Fibroblast of pulmonary artery (primary cell): ENCODE measurements around the gene DYRK3.

Experiments
- DNase-seq: peaks from one replicate; pipeline ENCODE4 v3.0.0-alpha.2; 2010; ENCODE audit warnings: low read depth
- H3K4me3 ChIP-seq: replicated peaks from 2 replicates; pipeline ENCODE4 v1.5.1; 2011; ENCODE audit warnings: low read depth, mild to moderate bottlenecking, control low read depth, low read length, moderate library complexity
- TF ChIP-seq, protein P1 (sequence below): IDR thresholded peaks from 2 replicates; pipeline ENCODE4 v1.5.1; 2011; ENCODE audit warnings: mild to moderate bottlenecking, control low read depth, low read length, inconsistent platforms; ENCODE audit errors: missing control alignments

The DYRK3 gene

DNA sequence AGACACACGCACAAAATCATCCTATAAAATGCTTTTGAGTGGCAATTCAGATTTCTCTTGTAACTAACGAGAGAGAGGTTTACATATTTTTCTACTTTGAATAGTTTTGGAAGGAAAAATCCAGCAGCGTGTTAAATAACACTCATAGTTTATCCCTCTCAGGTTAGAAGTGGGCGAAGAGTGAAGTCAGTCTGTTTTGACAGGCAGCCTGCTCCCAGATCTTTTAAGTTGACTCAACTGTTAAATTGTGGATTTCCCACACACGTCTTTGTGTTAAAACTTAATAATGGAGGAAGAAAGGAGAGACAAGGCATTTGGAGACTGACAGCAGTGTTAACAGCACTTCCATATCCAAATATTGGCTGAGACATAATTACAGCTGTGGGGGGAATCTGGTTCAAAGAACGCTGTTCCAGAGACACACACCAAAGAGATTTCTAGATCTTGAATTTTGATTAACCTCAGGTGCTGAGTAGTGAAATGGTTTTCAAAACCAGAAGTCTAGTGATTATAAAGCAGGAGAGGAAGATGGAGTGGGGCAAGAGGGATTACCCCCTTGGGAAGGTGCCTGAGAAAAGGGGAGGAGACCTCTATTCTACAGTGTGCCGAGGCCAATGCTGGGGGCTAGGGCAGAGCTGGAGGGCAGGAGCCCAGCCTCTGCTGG is 52.0 kb downstream of the DYRK3 start:
- H3K4me3 ChIP-seq = peak overlapping the region; percentile 91
- no peak for DNase-seq
- TF ChIP-seq, protein P1, sequence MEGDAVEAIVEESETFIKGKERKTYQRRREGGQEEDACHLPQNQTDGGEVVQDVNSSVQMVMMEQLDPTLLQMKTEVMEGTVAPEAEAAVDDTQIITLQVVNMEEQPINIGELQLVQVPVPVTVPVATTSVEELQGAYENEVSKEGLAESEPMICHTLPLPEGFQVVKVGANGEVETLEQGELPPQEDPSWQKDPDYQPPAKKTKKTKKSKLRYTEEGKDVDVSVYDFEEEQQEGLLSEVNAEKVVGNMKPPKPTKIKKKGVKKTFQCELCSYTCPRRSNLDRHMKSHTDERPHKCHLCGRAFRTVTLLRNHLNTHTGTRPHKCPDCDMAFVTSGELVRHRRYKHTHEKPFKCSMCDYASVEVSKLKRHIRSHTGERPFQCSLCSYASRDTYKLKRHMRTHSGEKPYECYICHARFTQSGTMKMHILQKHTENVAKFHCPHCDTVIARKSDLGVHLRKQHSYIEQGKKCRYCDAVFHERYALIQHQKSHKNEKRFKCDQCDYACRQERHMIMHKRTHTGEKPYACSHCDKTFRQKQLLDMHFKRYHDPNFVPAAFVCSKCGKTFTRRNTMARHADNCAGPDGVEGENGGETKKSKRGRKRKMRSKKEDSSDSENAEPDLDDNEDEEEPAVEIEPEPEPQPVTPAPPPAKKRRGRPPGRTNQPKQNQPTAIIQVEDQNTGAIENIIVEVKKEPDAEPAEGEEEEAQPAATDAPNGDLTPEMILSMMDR = no peak

DNA sequence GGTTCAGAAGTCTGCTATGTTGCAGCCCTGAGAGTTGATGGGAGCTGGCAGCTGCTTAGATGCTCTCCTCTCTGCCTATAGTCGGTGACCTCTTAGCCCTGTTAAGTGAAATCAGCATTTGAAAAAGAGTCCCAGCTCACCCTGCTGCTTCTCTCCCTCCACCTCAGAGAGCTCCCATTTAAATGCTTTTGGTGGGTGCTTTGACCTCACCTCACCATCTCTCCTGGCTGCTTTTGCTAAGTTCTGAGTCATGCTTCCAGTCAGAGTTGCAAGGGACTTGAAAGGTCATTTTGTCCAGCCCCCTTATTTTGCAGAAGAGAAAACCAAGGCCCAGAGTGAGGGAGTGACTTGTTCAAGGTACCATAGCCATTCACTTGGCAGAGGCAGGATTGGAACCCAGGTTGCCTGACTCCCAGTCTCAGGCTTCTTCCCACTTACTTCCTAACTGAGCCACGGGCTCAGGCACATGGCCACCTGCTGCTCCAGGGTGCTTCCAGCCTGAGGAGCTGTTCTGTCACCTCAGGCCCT is 52.6 kb downstream of the DYRK3 start:
- TF ChIP-seq, protein P1 = no peak
- peak overlapping the region; percentile 91 for H3K4me3 ChIP-seq
- DNase-seq = no peak

DNA sequence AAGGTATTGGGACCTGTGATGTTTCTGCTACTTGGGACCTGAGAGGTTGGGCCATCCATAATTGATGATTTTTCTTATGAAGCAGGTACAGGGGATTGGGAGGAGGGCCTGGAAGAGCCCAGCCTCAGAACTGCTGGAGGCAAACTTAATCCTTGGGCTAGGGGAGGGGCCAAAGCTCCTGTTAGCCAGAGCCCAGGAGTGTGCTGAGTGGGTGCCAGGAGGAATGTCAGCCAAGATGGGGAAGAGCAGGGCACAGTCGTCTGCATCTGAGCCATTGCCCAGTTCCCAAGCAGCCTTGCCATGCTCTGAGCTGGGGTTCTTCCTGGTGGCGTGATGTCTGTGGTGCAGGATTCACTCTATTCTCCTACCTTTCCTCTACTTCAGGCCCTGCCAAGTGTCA is 55.2 kb downstream of the DYRK3 start:
- no peak for DNase-seq
- TF ChIP-seq, protein P1 = no peak
- no peak overlapping the region for H3K4me3 ChIP-seq

DNA sequence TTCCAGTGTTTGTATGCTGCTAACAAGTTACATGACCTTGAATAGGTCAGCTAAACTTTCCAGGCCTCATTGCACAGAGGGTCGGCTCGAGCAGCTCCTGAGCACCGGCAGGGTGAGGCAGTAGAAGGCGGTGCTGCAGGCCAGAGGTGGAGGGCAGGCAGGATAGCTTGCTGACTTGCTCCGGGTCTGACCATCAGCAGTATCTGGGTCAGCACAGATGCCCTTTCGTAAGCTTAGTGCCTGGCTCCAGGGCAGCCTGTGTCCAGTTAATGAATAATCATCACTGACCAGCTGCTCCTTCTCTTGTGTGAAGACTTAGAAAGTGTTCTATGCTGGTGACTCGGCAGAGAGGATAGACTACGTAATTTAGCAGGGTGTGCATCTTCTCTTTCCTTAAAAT is 56.3 kb downstream of the DYRK3 start:
- H3K4me3 ChIP-seq = no peak overlapping the region
- no peak for DNase-seq
- TF ChIP-seq, protein P1 = no peak

DNA sequence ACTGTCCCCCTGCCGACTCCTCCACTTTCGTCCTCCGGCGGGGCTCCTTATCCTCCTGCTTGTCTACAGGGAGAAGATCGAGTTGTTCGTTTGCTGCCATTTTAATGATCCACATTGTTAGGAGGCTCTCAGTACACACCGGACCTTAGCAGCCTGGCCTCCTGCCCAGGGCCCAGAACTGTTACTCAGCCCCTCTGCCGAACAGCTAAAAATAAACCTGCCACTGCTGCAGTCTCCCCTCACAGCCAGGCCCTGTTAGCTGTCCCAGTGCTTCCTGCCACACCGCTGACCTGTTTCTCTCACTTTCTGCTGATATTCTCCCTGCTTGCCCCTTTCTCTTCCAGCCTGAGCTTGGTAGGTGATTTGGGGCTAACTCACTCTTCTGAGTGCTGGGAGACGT is 57.7 kb downstream of the DYRK3 start:
- TF ChIP-seq, protein P1 = no peak
- peak overlapping the region; percentile 15 for H3K4me3 ChIP-seq
- peak; percentile 74 for DNase-seq

DNA sequence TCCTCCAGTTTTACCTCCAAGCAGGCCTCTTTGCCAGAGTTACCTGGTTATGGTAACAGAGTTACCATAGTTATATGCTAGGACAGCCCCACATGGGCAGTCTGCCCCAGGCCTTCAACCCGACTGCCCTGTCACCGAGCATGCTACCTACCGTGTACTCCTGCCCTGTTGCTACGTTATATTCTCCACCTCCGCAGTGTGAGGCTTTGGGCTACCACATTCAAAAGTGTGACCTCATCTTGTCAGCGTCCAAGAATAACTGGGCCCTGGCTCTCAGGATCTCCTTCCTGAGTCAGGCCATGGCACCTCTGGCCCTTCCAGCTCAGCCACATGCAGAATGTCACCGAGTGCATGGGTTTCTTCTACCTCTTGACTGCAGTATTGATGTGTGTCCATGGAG is 58.3 kb downstream of the DYRK3 start:
- DNase-seq = no peak
- TF ChIP-seq, protein P1 = no peak
- H3K4me3 ChIP-seq = no peak overlapping the region
